GM18508 (cell line): ENCODE results near the gene ARHGEF12.

ENCODE experiments used
- ATAC-seq: cut with Tn5 transposase; IDR thresholded peaks from one replicate; pipeline ENCODE4 v1.9.1; 2021; ENCODE audit warnings: moderate number of reproducible peaks; ENCODE audit not compliant: insufficient read depth, unreplicated experiment

The ARHGEF12 gene, protein sequence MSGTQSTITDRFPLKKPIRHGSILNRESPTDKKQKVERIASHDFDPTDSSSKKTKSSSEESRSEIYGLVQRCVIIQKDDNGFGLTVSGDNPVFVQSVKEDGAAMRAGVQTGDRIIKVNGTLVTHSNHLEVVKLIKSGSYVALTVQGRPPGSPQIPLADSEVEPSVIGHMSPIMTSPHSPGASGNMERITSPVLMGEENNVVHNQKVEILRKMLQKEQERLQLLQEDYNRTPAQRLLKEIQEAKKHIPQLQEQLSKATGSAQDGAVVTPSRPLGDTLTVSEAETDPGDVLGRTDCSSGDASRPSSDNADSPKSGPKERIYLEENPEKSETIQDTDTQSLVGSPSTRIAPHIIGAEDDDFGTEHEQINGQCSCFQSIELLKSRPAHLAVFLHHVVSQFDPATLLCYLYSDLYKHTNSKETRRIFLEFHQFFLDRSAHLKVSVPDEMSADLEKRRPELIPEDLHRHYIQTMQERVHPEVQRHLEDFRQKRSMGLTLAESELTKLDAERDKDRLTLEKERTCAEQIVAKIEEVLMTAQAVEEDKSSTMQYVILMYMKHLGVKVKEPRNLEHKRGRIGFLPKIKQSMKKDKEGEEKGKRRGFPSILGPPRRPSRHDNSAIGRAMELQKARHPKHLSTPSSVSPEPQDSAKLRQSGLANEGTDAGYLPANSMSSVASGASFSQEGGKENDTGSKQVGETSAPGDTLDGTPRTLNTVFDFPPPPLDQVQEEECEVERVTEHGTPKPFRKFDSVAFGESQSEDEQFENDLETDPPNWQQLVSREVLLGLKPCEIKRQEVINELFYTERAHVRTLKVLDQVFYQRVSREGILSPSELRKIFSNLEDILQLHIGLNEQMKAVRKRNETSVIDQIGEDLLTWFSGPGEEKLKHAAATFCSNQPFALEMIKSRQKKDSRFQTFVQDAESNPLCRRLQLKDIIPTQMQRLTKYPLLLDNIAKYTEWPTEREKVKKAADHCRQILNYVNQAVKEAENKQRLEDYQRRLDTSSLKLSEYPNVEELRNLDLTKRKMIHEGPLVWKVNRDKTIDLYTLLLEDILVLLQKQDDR (N-terminal part only)

DNA sequence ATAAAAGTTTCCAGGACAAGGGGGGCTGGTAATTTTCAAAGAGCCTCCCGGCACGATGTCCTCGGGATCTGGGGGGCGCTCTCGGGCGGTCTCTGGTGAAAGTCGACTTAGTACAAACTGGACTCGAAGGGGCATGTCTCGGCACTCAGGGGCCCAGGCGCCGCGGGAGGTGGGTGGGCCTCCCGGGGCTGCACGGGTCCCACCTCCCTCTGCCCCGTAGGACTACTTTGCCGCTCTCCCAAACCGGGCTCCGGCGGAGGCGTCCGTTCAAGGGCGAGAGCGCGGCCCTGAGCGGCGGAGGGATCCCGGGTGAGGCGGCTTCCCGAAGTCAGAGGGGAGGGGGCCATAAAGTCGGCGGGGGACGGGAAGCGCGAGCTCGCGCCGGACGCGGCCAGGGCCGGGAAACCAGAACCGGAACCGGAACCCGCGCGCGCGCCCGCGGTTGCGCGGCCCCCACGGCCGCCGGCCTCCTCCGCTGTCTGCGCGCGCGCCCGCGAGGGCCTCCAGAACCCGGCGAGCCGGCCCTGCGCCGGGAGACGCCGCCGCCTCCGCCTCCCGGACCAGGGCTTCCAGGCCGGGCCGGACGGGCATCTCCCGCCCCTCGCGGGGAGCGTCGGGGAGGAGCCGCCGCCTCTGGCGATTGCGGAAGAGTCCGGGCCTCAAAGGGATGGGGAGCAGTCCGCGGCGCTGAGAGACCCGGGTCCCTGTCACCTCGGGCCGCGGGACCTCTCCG lies at the start of gene ARHGEF12:
Gene ARHGEF12 (plus strand): TSS at position 506 of the 733 bp plus-strand sequence. CDS start 831 bp downstream, outside the sequence.
- no peak for ATAC-seq

DNA sequence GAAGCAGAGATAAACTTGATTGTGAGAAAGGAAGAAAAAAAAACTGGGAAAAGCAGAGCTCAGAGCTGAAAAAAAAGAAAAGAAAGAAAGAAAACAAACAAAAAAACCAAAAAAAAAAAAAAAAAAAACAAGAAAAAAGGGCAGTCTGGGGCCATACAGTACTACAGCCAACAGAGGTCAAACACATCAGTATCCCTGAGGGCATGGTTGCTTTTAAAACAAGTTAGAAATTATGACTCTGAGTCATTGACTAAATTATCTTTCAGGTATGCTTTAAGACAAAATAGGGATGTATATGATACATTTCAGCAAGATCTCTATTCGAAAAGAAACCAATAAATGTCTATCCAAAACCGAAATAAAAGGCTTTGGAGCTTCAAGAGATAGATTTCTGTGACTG lies 48.2 kb upstream of the ARHGEF12 start:
- ATAC-seq: no peak

DNA sequence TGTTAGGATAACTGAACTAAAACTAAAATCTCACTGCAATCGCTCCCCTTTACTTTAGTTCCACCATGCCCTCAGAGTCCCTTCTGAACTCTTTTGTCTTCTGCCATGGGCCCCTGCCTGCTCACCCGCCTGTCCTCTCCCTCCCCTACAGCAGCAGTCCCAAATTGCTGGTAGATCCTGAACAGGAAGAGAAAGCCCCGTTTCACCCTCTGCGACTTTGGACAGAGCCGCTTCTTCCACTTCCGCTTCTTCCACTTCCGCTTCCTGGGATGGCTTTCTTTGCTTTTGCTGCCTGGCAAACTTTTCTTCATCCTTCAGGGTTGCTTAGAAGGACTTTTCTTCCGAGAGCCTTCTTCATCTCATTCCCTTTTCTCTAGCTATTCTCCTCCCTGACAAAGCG lies 46.8 kb upstream of the ARHGEF12 start:
- no peak for ATAC-seq

DNA sequence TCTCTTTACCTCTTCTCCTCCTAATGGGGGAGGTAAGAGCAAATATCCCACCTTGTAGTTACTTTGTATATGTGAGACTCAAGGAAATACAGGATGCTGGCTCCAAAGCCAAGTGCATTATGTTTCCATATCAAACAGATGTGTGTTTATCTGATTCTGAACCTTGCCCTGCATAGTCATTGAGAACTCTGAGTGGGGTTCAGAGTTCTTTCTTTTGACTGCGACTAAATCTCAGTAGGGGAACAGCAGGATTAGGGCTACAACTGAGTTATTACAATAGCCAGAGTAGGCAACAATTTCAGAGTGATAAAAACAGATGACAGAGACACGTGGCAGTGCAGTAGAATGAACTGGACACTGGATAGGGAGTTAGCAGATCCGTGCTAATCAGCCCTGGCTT lies 45.3 kb upstream of the ARHGEF12 start:
- no peak for ATAC-seq

DNA sequence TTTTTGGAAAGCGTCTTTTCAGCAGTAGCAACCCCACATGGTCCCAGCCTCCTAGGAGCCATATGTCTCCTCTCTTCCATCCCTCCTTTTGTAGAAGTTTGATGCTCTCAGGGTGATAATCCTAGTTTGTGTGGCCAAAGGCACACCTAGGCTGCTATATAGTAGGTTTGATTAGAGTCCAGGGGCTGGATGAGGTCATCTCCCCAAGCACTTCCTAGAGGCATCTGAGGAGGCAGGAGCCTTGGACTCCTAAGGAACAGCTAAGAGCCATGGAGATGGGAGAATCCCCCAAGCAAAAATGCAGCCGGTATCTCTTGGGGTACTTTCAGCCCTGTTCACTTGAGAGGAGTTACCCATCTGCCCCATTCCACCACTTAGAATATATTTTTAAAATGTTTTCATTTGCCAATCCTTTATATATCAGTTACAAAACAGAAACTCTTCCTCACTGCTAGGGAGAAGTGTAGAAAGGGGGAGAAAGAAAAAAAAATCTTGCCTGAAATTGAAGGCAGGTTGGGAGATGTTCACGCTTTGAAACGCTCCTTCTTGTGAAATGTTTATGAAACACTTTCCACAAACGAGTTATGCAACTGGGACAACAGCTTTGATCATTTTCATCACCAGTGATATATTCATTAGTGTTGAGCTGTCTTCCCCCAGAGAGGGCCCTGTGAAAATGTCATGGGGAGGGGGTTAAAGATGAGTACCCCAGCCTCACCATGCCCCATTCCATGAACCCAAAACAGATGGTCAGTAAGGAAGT lies 43.0 kb upstream of the ARHGEF12 start:
- ATAC-seq: no peak

DNA sequence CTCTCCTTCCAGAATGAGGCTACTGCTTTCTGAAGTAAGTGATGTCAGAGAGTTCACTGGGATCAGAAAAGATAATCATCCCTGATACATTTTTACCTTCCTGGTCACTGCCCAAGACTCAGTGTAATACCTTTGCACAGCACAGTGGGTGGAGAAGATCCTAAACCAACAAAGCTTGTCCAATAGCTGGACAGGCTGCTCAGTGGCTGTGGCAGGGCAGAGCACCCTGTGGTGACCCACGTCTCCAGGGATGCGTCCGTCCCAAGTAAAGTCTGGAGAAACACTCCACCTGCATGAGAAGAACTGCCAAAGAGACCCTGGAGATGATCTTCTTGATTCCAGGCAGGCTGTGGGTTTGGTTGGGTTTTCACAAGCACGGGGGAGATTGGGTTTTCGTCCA lies 42.1 kb upstream of the ARHGEF12 start:
- no peak for ATAC-seq

DNA sequence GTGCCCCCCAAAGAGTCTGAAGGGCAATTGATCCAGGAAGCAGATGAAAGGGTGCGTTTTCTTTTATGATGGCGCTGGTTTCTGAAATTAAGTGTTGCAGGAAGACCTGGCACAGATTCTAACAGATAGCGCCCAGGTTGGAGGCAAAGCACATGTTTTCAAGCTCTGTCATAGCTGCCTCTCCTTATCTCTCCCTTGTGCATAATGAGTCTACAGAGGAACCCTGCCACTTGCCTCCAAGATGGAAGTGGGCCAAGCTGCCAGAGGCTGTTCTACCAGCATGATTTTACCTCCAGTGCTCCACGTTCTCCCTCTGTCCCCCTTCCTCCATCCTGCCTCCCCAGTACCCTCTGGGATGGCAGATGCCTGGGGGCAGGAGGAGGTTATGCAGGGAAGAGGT lies 41.1 kb upstream of the ARHGEF12 start:
- no peak for ATAC-seq

DNA sequence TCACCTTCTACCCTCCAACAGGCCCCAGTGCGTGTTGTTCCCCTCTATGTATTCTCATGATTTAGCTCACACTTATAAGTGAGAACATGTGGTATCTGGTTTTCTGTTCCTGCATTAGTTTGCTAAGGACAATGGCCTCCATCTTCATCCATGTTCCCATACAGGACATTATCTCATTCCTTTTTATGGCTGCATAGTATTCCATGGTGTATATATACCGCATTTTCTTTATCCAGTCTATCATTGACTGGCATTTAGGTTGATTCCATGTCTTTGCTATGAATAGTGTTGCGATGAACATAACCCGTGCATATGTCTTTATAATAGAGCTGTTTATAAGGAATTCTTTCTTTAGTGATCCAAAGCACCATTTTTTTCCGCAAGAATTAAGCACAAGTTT lies 39.7 kb upstream of the ARHGEF12 start:
- ATAC-seq: no peak

DNA sequence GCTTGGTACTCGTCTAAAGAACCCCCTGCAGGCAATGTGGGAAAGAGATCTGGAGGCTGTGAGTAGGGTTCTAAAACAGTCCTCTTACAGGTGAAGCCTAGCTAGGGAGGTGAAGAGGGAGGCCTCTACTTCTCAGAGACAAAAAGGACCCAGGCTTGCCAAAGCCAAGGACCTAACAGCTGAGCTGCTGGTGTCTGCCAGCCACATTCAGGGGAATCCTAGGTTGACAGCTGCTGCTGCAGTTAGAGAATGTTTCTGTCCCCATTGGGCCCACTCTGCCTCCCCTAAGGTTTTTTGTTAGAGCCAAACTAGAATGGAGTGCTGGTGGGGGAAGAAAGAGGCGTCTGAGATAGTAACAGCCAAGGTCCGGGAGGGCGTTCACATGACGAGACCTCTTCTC lies 37.8 kb upstream of the ARHGEF12 start:
- no peak for ATAC-seq

DNA sequence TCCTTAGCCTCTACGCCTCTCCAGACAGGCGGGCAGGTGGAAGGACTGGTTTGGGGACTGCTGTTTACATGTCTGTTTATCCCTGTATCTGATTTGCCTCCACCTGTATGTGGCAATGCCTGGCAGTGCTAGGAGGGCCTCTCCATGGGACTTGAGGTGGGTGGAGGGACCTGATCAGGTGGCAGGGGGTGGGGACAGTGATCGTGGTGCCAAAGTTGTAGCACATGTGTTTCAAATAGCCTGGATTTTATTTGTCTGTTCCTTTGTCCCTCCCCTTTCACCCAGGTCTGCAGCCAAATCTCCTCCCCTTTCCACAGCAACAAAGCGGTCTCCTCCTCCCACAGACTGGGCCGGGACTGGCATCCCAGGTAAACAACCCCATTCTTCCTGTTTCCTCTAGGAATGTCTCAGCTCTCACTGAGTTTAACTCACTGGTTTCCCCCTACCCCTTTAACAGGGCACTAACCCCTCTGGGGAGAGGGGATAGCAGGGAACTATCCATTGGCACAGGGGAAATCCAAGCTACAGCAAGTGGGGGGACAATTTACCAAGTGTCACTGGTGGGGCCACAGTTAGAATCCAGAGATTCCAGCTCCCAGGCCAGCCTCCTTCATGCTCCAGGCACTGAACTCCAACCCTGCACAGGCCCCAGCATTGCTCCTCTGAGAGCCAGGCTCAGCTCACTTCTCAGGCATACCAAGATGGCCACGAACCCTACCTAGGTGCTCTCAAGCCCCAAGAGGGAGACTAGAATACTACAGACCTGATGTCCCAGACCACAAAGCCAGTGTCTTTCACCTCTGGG lies 34.0 kb upstream of the ARHGEF12 start:
- ATAC-seq: no peak

DNA sequence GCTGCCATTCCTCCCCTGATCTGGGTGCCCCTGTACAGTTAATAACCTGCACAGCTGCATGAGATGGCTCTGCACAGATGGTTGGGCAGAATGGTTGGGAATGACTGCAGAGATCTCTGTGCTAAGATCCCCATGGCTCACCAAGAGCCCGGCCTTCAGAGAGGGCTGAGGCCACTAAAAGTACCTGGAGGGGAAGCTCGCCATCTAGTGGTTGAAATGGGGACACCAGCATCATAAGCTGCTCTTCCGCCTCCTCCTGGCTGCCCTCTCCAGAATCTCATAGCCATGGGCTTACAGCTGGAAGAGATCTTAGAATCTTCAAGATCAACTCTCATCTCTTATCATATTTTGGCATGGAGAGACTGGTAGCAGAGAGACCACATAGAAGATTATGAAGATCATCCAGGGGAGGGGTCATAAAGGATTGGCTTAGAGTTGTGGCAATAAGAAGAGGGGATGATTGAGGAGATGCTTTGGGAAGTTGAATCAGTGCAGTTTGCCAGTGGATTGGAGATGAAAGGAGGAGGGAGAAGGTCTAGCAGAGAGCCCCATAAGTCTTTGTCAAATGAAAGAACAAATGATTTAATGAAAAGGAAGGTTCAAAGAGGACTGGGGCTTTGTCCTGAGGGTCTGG lies 33.1 kb upstream of the ARHGEF12 start:
- ATAC-seq: no peak

DNA sequence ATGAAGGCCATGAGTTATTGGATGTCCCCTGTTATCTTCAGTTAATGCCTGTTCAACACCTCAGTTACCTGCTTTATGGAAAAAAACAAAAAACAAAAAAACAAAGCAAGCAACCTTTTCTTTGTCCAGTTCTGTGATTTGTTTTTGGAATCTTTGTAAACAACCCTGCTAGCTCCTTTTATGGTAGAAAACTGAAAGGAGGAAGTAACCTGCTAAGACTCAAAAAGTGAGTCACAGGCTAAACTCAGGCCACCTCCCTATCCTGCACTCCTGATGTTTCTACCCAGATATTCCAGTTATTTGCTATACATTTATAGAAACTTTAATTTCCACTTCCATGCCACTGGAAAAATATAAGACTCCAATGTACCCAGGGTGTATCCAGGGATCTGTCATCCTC lies 31.7 kb upstream of the ARHGEF12 start:
- ATAC-seq: no peak

DNA sequence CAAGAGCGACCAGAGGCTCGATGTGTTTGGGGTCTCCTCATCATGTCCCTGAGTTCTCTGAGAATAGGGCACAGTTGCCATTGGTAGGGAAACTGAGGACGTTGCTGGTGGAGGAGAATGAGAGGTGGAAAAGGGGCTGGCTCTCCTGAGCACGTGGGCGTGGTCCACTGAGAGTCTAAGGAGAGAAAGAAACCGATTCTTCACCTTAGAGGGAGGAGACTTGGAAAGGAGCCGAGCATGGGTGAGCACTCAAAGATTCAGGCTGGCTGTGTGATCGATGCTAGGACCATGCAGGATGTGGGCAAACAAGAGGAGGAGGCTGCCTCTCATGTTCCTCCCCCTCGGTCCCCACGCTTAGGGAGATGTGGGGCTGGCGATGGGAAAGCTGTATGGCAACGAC lies 30.9 kb upstream of the ARHGEF12 start:
- ATAC-seq: no peak

DNA sequence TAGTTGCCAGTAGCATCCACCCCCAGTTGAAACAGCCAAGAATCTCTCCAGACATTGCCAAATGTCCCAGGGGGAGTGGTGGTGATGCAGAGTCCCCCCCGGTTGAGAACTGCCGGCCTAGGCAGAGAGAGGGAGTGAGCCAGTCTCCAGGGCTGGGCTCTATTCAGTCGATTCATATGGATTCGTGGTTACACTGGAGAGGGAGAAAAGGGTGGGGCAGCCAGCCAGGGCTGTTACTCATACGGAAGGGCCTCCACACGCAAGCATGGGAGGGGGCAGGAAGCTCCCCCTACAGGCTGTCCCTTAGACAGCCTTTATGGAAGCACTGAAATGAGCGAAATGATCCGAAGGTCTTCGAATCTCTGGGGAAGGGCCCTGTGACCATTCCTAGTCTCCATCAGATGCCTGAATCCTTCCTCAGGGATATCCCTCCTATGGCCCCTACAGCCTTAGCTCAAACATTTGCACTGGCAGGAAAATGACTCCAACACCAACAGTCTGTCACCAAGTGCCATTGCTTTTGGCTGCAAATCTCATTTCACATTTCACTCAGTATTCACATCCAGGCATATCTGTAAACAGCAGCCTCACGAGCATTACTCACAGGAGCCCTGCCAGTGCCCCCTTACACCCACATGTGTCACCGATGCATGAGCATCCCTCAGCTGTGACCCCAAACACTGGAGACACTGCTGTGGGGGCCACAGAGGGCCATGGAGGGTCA lies 29.5 kb upstream of the ARHGEF12 start:
- ATAC-seq: no peak

DNA sequence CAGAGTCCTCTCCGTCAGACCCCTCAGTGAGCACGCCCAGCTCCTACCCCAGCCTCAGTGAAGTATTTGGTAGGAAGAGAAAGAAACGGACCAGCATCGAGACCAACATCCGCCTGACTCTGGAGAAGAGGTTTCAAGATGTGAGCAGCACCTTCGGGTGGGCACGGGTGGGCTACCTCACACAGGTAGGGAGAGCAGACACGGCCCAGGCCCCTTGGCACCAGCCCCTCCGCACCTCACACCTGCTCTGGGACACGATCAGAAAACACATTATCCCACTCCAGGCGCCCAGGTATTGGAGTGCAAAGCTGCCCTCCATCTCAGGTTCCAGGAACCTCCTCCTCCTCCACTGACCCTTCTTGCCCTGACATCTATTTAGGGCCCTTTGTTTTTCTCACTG lies 28.7 kb upstream of the ARHGEF12 start:
- no peak for ATAC-seq

DNA sequence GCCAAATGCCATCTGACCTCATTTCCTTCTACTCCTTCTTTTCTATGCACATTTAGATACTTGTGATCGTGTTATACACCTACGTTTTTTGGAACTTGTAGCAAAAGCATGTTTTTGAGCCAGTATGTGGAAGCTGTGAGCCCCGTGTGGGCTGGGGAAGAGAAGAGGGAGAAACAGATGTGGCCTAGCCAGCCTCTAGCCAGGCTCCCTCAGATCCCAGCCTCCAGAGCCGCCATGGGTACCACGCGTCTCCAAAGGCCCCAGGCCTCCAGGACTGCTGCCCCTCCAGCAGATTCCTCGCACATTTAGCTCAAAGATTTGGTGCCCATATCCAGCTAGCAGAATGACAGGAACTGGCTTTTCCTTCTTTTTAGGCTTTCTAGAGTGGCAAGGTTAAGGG lies 28.1 kb upstream of the ARHGEF12 start:
- ATAC-seq: no peak

DNA sequence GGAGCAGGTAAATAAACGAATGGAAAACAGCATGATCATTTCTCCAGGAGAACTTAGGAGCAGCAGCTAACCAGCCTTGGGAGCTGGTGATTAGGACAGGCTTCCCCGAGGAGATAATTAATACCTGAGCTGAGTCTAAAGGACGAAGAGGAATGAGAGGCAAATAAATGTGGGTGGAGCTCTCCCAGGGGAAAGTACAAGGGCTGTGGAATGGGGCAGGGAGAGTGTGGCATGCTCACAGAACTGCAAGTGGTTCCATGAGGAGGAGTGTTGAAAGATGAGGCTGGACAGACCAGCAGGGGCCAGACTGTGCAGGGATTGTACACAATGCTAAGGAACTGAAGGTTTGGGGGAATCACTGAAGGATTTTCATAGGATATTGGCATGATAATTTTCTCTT lies 25.3 kb upstream of the ARHGEF12 start:
- no peak for ATAC-seq

DNA sequence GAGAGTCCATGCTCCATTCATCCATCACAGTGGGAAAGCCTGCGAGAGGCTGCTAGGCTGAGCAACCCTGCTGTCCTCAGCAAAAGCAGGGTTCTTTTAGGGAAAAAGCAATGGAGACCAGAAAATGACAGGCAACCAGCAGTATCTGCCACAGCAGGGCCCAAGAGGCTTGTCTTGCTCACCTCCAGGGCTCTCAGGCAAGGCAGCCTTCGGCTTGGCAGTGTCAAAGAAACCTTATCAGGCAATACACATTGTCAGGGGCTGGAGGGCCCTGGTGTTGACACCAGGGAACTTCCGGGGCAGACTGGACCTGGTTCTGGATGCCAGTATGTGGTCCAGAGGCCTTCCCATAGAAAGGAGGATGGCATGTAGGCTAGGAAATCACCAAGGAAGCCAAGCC lies 21.4 kb upstream of the ARHGEF12 start:
- ATAC-seq: no peak
